IPS-18a (cell line): ENCODE data around the gene GJB6.
A peak's percentile ranks its signal among the peaks of the same experiment; 100 is the strongest.
"Not testable (repeated sequence)": the region's sequence is repeated elsewhere in the genome, so short reads cannot be mapped to it uniquely, and the experiment has no call there.

Experiments
- H3K27ac ChIP-seq: one replicate; pipeline ENCODE4 v1.5.1; 2013; ENCODE audit warnings: low read length
- H3K27me3 ChIP-seq: one replicate; pipeline ENCODE4 v1.6.1; 2013; ENCODE audit warnings: mild to moderate bottlenecking, low read length; ENCODE audit not compliant: control insufficient read depth, insufficient read depth
- H3K36me3 ChIP-seq: one replicate; pipeline ENCODE4 v1.6.1; 2013; ENCODE audit warnings: low read depth, low read length; ENCODE audit not compliant: control insufficient read depth
- H3K4me1 ChIP-seq: one replicate; pipeline ENCODE4 v1.6.1; 2013; ENCODE audit warnings: low read depth, low read length; ENCODE audit not compliant: control insufficient read depth
- H3K4me3 ChIP-seq: one replicate; pipeline ENCODE4 v1.5.1; 2013; ENCODE audit warnings: low read length
- H3K9ac ChIP-seq: one replicate; pipeline ENCODE4 v1.6.1; 2013; ENCODE audit warnings: mild to moderate bottlenecking, low read length, moderate library complexity
- H3K9me3 ChIP-seq: one replicate; pipeline ENCODE4 v1.6.1; 2013; ENCODE audit warnings: low read depth, low read length; ENCODE audit not compliant: control insufficient read depth

GJB6 gene

GRCh38 chr13:20231839-20232555 lies at the start of gene GJB6:
Gene GJB6 (minus strand): TSS chr13:20232319. CDS start chr13:20223480, 8,839 bp downstream.
- H3K4me1 ChIP-seq = peaks cover 9% of the 10 kb centered on the region
- no peak within 1 kb of the TSS for H3K27ac ChIP-seq
- no peak within 1 kb of the TSS for H3K9ac ChIP-seq
- H3K4me3 ChIP-seq = peak within 1 kb of the TSS; percentile 52
- no peaks in the 10 kb centered on the region for H3K36me3 ChIP-seq
- peaks cover 63% of the 10 kb centered on the region for H3K27me3 ChIP-seq
- H3K9me3 ChIP-seq = no peaks in the 10 kb centered on the region

GRCh38 chr13:20276901-20277300 lies 44.8 kb upstream of the GJB6 start:
- H3K27ac ChIP-seq, H3K4me1 ChIP-seq, H3K36me3 ChIP-seq, H3K9ac ChIP-seq, H3K4me3 ChIP-seq, H3K9me3 ChIP-seq, H3K27me3 ChIP-seq: not testable (repeated sequence)

DNA sequence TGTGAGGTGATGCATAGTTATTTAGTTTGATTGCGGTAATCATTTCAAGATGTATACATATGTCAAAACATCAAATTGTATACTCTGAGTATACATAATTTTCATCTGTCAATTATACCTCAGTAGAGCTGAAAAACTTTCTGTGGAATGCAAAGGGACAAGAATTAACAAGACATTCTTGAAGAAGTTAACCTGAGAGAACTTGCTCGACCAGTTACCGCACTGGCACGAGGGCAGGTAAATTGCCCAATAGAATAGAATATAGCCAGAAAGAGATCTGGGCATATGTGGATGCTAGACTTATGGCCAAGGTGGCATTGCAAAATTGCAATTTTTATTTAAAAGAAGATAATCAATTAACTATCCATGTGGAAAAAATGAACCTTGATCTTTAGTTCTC lies 42.3 kb upstream of the GJB6 start:
- Histone ChIP-seq H3K4me3 (no peak overlapping the region), H3K9ac (no peak overlapping the region), H3K9me3 (no peaks in the 10 kb centered on the region), H3K27me3 (no peaks in the 10 kb centered on the region), H3K4me1 (no peaks in the 10 kb centered on the region), H3K36me3 (no peaks in the 10 kb centered on the region), H3K27ac (no peak overlapping the region)

GRCh38 chr13:20272588-20273171 lies 40.6 kb upstream of the GJB6 start:
- Histone ChIP-seq H3K27ac (no peak overlapping the region), H3K4me1 (no peaks in the 10 kb centered on the region), H3K9ac (no peak overlapping the region), H3K9me3 (no peaks in the 10 kb centered on the region), H3K4me3 (no peak overlapping the region), H3K36me3 (no peaks in the 10 kb centered on the region), H3K27me3 (no peaks in the 10 kb centered on the region)

DNA sequence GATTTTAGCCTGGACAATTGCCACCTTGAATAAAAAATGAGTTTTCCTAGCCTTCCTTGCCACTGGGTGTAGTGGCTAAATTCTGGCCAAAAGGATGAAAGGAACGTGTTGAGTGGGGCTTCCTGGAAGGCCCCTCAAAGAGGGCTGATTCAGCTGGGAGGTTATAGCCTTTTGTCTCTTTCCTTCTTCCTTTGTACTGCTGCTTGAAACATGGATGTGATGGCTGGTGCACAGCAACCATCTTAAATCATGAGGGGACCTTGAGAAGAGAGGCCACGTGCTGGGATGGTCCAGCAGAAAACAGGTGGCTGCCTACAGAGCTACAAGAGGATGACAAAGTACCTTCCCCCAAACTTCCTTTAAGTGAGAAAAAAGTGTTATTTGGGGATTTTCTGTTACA lies 40.0 kb upstream of the GJB6 start:
- no peak overlapping the region for H3K4me3 ChIP-seq
- no peaks in the 10 kb centered on the region for H3K36me3 ChIP-seq
- H3K27ac ChIP-seq = no peak overlapping the region
- no peaks in the 10 kb centered on the region for H3K4me1 ChIP-seq
- H3K27me3 ChIP-seq = no peaks in the 10 kb centered on the region
- H3K9me3 ChIP-seq = no peaks in the 10 kb centered on the region
- H3K9ac ChIP-seq = no peak overlapping the region

DNA sequence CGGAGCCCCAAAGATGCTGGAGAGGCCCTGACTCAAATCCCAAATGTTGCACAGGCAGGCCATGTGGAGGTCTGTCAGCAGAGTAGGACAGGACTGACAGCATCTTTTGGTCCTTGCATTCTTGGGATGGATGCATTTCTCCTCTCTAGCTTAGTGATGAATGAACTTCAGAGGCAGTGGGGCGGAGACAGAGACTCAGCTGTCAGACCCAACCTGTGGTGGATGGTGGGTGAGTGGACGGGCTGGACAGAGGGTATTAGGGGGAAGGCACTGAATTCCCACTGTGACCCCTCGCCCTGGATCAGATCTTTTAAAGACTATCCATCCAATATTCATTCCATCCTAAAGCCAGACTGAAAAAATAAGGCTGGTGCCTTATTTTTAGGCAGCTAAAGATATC lies 39.3 kb upstream of the GJB6 start:
- Histone ChIP-seq H3K27ac (no peak overlapping the region), H3K27me3 (no peaks in the 10 kb centered on the region), H3K36me3 (no peaks in the 10 kb centered on the region), H3K4me3 (no peak overlapping the region), H3K4me1 (no peaks in the 10 kb centered on the region), H3K9me3 (no peaks in the 10 kb centered on the region), H3K9ac (no peak overlapping the region)

DNA sequence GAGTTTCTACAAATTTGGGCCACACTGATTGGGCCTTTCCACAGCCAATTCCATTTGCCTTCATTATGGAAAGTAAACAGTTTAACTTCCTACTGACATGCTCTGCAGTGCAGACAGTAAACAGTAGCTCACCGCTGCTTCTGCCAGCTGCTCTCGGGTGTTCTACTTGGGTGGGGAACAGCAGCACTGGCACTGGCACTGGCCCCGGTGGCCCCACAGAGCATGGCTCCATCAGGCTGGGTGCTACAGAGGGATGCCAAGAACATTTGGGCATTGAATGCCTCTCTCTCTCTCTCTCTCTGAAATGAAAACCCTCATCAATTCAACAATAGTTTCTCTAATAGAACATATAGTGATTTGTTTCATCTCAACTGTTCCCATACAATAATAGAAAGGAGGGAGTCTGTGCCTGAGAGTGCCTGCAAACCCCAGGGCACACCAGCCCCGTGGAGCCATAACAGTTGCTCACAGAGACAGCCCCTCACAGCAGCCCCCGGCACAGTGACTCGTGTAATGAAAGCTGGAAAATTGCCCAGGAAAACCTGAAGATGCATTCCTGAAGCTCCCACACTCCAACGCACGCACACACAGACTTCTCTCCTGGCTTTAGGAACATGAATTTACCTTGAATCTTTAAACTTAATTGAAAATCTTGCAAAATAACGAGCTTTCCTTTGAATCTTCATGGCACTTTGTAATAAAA lies 38.2 kb upstream of the GJB6 start:
- no peak overlapping the region for H3K27ac ChIP-seq

GRCh38 chr13:20264271-20265018 lies 32.3 kb upstream of the GJB6 start:
- Histone ChIP-seq H3K9me3 (no peaks in the 10 kb centered on the region), H3K36me3 (no peaks in the 10 kb centered on the region), H3K9ac (no peak overlapping the region), H3K4me3 (no peak overlapping the region), H3K4me1 (no peaks in the 10 kb centered on the region), H3K27ac (no peak overlapping the region), H3K27me3 (no peaks in the 10 kb centered on the region)

More for the DNA sequence above, 38.2 kb upstream of the GJB6 start:
- Histone ChIP-seq H3K4me3 (no peak overlapping the region), H3K27me3 (no peaks in the 10 kb centered on the region), H3K36me3 (no peaks in the 10 kb centered on the region), H3K9me3 (no peaks in the 10 kb centered on the region), H3K4me1 (no peaks in the 10 kb centered on the region), H3K9ac (no peak overlapping the region)

DNA sequence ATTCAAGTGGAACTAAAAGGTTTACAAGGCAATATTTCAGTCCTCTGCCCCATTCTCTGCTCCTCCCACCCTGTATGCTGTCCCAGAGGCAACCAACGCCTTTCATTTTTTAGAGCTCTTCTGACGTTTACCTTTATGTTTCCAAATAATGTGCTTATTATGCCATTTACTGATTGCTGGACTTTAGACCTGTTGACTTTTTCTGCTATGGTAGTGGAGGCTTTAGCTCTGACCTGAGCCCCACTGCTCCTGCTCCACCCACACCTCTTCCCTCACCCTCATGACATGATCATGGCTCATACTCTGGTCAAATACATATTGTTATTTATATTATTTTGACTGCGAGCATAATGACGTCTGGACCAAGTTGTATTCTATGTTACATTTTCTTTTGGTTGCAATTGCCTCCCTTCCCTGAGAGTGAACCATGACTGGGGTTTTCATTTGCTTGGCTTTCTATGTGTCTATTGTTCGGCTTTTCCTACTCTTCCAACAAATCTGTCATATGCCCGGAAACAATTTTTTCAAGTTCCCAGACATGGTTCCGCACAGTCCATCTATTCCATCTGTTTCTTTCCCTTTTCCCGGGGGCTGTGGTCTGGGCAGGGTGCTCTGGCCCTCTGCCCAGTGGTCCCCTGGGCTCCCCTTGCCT lies 31.4 kb upstream of the GJB6 start:
- H3K9me3 ChIP-seq = no peaks in the 10 kb centered on the region
- no peak overlapping the region for H3K27ac ChIP-seq
- H3K27me3 ChIP-seq = no peaks in the 10 kb centered on the region
- no peaks in the 10 kb centered on the region for H3K4me1 ChIP-seq
- no peaks in the 10 kb centered on the region for H3K36me3 ChIP-seq
- H3K4me3 ChIP-seq = no peak overlapping the region
- H3K9ac ChIP-seq = no peak overlapping the region

DNA sequence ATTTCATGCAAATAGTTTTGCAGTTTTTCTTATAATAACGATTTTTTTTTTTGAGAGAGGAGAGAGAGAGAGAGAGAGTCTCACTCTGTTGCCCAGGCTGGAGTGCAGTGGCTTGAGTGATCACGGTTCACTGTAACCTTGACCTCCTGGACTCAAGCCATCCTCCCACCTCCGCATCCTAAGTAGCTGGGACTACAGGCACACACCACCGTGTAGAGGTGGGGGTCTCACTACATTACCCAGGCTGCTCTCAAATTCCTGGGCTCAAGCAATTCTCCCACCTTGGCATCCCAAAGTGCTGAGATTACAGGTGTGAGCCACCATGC lies 26.8 kb upstream of the GJB6 start:
- H3K27ac ChIP-seq = no peak overlapping the region
- H3K27me3 ChIP-seq = no peaks in the 10 kb centered on the region

More for the DNA sequence above, 26.8 kb upstream of the GJB6 start:
- Histone ChIP-seq H3K9me3 (no peaks in the 10 kb centered on the region), H3K4me3 (no peak overlapping the region), H3K9ac (no peak overlapping the region), H3K36me3 (no peaks in the 10 kb centered on the region), H3K4me1 (no peaks in the 10 kb centered on the region)
